CD4-positive, alpha-beta T cell (primary cell): Measurements from ENCODE around the gene LPP. TPM values are rescaled to one million over a fixed set of nuclear protein-coding genes. Genes with fewer than 3 reads are reported as not detected.
"Not testable (repeated sequence)": the region's sequence is repeated elsewhere in the genome, so short reads cannot be mapped to it uniquely, and the experiment has no call there.

Experiments
- ATAC-seq: fragments of 200-7000 bp; cut with Tn5 transposase; one replicate; pipeline ENCODE4 v1.10.0; 2022; ENCODE audit warnings: mild to moderate bottlenecking; ENCODE audit not compliant: poor library complexity
- CTCF ChIA-PET: fragments of 350-600 bp; sonication (Branson Sonifier 250); formaldehyde crosslinking; loops from one replicate; lab custom pipeline; 2021; ENCODE audit warnings: antibody characterized with exemption, inconsistent platforms; lab: Charles Lee
- POLR2A ChIA-PET: fragments of 350-600 bp; sonication (Branson Sonifier 250); formaldehyde crosslinking; loops from one replicate; lab custom pipeline; 2021; ENCODE audit warnings: antibody characterized with exemption, inconsistent platforms; lab: Charles Lee
- DNase-seq, 14 experiments: peaks; one replicate each; pipeline ENCODE4 v3.0.0-alpha.2; 2013 to 2020; ENCODE audit warnings: mixed read lengths in 2 of 14
- H3K27ac ChIP-seq, 2 donors: one replicate each; pipeline versions ENCODE4 v1.5.1 to v1.7.0; 2013; ENCODE audit warnings: low read length in 2 of 2, low read depth in 1 of 2, mild to moderate bottlenecking in 1 of 2
- H3K27me3 ChIP-seq, 2 experiments: 1 replicate in 1 of 2; 2 replicates in 1 of 2; pipeline versions ENCODE4 v1.6.1 to v1.7.0; 2013; ENCODE audit warnings: low read length in 2 of 2, control low read depth in 1 of 2, mild to moderate bottlenecking in 1 of 2, moderate library complexity in 1 of 2; ENCODE audit not compliant: insufficient read depth in 2 of 2, control insufficient read depth in 1 of 2
- H3K36me3 ChIP-seq: one replicate; pipeline ENCODE4 v1.6.1; 2013; ENCODE audit warnings: low read length, control low read depth; ENCODE audit not compliant: insufficient read depth
- H3K4me1 ChIP-seq: one replicate; pipeline ENCODE4 v1.6.1; 2013; ENCODE audit warnings: low read length, control low read depth; ENCODE audit not compliant: insufficient read depth
- H3K4me3 ChIP-seq: one replicate; pipeline ENCODE4 v1.5.1; 2013; ENCODE audit warnings: mild to moderate bottlenecking, low read length, moderate library complexity
- H3K9me3 ChIP-seq, 2 experiments: 1 replicate in 1 of 2; 2 replicates in 1 of 2; pipeline versions ENCODE4 v1.6.1 to v1.7.0; 2013; ENCODE audit warnings: low read length in 2 of 2, mild to moderate bottlenecking in 2 of 2, control low read depth in 1 of 2, moderate library complexity in 1 of 2; ENCODE audit not compliant: control insufficient read depth in 1 of 2, insufficient read depth in 1 of 2
- H3K27ac Mint-ChIP-seq: one replicate; pipeline ENCODE4 v1.8.0; 2020; ENCODE audit warnings: mixed read lengths
- H3K27me3 Mint-ChIP-seq: one replicate; pipeline ENCODE4 v1.8.0; 2021; ENCODE audit warnings: mixed read lengths
- H3K36me3 Mint-ChIP-seq: one replicate; pipeline ENCODE4 v1.8.0; 2021; ENCODE audit warnings: low read depth, mixed read lengths
- H3K4me1 Mint-ChIP-seq: one replicate; pipeline ENCODE4 v1.8.0; 2021; ENCODE audit warnings: low read depth, mixed read lengths
- H3K4me3 Mint-ChIP-seq: one replicate; pipeline ENCODE4 v1.8.0; 2020; ENCODE audit warnings: mild to moderate bottlenecking, mixed read lengths
- H3K9me3 Mint-ChIP-seq: one replicate; pipeline ENCODE4 v1.8.0; 2020; ENCODE audit warnings: mixed read lengths
- intact Hi-C, 2 experiments: fragments of 100-400 bp; cut with DNase I in 1 of 2; cut with micrococcal nuclease in 1 of 2; formaldehyde crosslinking; loops; one replicate each; pipeline versions ENCODE4 v1.15.1 to v1.9.0; 2023 to 2025; cut with DNase I, micrococcal nuclease
- total RNA-seq, 174 experiments: library from RNA in 2 of 174; stranded (reverse) in 2 of 174; gene quantifications; one replicate each; pipeline ENCODE4 v1.2.3 and lab custom pipeline; 2021 to 2026
- TF ChIP-seq, protein P1 (sequence below): fragments of 200-600 bp; IDR thresholded peaks from one replicate; pipeline ENCODE4 v1.8.0; 2022; ENCODE audit warnings: antibody characterized with exemption, mild to moderate bottlenecking

The LPP gene
- total RNA-seq, 2 experiments from 2014 or later = 45.6 to 45.9 TPM

DNA sequence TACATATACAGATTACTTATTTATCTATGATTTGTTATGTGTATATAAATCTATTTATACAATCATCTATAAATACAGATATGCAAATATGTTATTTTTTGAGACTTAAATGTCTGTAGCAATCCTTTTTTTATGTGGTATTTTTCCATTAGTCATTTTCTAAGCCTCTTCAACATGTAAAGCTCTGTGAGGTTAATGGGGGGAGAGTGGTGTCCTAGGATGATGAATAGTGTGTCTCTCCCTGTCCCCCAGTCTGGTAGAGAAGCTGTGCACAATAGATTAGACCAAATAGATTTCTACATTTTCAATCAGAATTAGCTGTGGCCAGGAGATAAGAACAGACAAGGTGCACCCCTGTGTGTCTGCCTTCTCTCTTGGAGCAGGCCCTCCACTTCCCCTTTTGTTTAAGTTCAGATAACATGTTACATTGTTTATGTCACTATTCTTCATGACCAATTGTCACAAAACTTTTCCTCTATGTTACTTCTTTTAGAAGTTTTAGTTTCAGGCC is 453.9 kb downstream of the LPP start:
- POLR2A ChIA-PET = no interaction called here
- Mint-ChIP-seq H3K27me3 (no peaks in the 10 kb centered on the region), H3K4me1 (no peaks in the 10 kb centered on the region), H3K4me3 (no peak overlapping the region), H3K9me3 (peaks cover 5% of the 10 kb centered on the region), H3K27ac (no peak overlapping the region), H3K36me3 (peaks cover 40% of the 10 kb centered on the region)
- no peak for ATAC-seq
- Histone ChIP-seq H3K4me3 (no peak overlapping the region), H3K4me1 (no peaks in the 10 kb centered on the region), H3K27me3 (no peaks in the 10 kb centered on the region), H3K36me3 (peaks cover 24% of the 10 kb centered on the region), H3K27ac (no peak overlapping the region), H3K9me3 (no peaks in the 10 kb centered on the region)
- intact Hi-C loops = no loop called here
- no peak for DNase-seq
- CTCF ChIA-PET = no interaction called here
- TF ChIP-seq, protein P1, sequence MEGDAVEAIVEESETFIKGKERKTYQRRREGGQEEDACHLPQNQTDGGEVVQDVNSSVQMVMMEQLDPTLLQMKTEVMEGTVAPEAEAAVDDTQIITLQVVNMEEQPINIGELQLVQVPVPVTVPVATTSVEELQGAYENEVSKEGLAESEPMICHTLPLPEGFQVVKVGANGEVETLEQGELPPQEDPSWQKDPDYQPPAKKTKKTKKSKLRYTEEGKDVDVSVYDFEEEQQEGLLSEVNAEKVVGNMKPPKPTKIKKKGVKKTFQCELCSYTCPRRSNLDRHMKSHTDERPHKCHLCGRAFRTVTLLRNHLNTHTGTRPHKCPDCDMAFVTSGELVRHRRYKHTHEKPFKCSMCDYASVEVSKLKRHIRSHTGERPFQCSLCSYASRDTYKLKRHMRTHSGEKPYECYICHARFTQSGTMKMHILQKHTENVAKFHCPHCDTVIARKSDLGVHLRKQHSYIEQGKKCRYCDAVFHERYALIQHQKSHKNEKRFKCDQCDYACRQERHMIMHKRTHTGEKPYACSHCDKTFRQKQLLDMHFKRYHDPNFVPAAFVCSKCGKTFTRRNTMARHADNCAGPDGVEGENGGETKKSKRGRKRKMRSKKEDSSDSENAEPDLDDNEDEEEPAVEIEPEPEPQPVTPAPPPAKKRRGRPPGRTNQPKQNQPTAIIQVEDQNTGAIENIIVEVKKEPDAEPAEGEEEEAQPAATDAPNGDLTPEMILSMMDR = no peak

DNA sequence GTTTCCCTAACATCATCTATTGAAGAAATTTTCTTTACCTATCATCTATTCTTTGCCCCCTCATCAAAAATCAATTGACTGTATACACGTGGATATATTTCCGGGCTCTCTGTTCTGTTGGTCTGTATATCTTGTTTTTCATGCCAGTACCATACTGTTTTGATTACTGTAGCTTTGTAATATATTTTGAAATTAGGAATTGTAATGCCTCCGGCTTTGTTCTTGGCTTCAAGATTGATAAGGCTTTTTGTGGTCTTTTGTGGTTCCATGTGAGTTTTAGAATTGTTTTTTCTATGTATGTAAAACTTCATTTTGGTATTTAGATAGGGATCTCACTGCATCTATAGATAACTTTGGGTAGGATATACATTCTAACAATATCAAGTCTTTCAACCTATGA is 454.4 kb downstream of the LPP start:
- H3K36me3 Mint-ChIP-seq = peaks cover 40% of the 10 kb centered on the region
- H3K27me3 Mint-ChIP-seq = no peaks in the 10 kb centered on the region
- no peak overlapping the region for H3K4me3 Mint-ChIP-seq
- DNase-seq (no peak), ATAC-seq (no peak)
- Histone ChIP-seq H3K27ac (no peak overlapping the region), H3K27me3 (no peaks in the 10 kb centered on the region), H3K9me3 (no peaks in the 10 kb centered on the region), H3K36me3 (peaks cover 24% of the 10 kb centered on the region), H3K4me3 (no peak overlapping the region), H3K4me1 (no peaks in the 10 kb centered on the region)
- ChIA-PET CTCF (no interaction called here), POLR2A (no interaction called here)
- TF ChIP-seq, protein P1 = no peak
- intact Hi-C loops = no loop called here
- H3K27ac Mint-ChIP-seq = no peak overlapping the region
- no peaks in the 10 kb centered on the region for H3K4me1 Mint-ChIP-seq
- H3K9me3 Mint-ChIP-seq = peaks cover 5% of the 10 kb centered on the region

DNA sequence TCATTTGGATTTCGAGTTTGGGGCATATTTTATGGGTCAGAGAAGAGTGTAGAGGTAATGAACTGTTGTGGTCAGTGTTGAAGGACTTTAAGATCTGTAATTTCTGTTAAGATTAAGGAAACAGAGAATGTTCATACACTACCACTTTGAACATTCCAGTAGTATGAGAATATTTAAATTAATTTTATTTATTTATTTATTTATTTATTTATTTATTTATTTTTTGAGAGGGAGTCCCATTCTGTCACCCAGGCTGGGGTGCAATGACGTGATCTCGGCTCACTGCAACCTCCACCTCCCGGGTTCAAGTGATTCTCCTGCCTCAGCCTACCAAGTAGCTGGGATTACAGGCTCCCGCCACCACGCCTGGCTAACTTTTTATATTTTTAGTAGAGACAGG is 459.8 kb downstream of the LPP start:
- H3K27me3 ChIP-seq, CTCF ChIA-PET, H3K27ac ChIP-seq, intact Hi-C loops, H3K9me3 Mint-ChIP-seq, H3K4me1 ChIP-seq, H3K9me3 ChIP-seq, ATAC-seq, H3K4me3 Mint-ChIP-seq, H3K27me3 Mint-ChIP-seq, H3K27ac Mint-ChIP-seq, H3K4me3 ChIP-seq, DNase-seq, POLR2A ChIA-PET: not testable (repeated sequence)
- H3K36me3 ChIP-seq = peaks cover 22% of the 10 kb centered on the region
- peaks cover 11% of the 10 kb centered on the region for H3K4me1 Mint-ChIP-seq
- H3K36me3 Mint-ChIP-seq = peaks cover 36% of the 10 kb centered on the region

DNA sequence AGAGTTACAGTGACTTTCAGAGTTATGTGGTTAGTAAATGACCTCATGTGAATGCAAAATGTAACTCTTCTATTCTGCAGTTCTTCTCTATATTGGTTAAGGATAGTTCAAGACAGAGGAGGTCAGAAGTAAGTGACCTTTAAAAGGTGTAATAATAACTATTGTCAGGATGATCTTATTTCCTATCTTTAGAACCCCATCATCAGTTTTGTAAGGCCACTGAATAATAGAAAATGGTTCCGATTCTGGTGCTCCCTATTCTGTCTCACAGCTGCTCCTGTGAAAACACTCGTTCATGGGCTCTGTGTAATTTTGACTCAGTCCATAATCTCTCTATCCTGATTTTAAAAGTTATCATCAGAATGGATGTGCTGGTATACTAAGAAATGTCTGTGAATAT is 463.3 kb downstream of the LPP start:
- H3K4me1 ChIP-seq = no peaks in the 10 kb centered on the region
- TF ChIP-seq, protein P1 = no peak
- Mint-ChIP-seq H3K27me3 (no peaks in the 10 kb centered on the region), H3K9me3 (no peaks in the 10 kb centered on the region), H3K36me3 (peaks cover 5% of the 10 kb centered on the region), H3K27ac (no peak overlapping the region), H3K4me3 (no peak overlapping the region), H3K4me1 (peaks cover 11% of the 10 kb centered on the region)
- ATAC-seq = no peak
- intact Hi-C loops = no loop called here
- H3K4me3 ChIP-seq = no peak overlapping the region
- H3K36me3 ChIP-seq = no peaks in the 10 kb centered on the region
- no peaks in the 10 kb centered on the region for H3K27me3 ChIP-seq
- DNase-seq = no peak
- CTCF ChIA-PET = no interaction called here
- POLR2A ChIA-PET = no interaction called here
- no peaks in the 10 kb centered on the region for H3K9me3 ChIP-seq
- H3K27ac ChIP-seq = no peak overlapping the region
